Vagina (tissue), 2 donors: ENCODE data around the gene TNFRSF1B. TPM values are rescaled to one million over a fixed set of nuclear protein-coding genes. Genes with fewer than 3 reads are reported as not detected.

Experiments used
- DNase-seq, 2 donors: peaks; one replicate each; pipeline ENCODE4 v3.0.0-alpha.2; 2017; ENCODE audit errors: extremely low spot score in 2 of 2
- H3K27ac ChIP-seq: fragments of 200-600 bp; sonication (generic); one replicate; pipeline ENCODE4 v1.5.1; 2019
- H3K27me3 ChIP-seq: fragments of 200-600 bp; sonication (generic); one replicate; pipeline ENCODE4 v1.5.1; 2019
- H3K36me3 ChIP-seq, 2 donors: fragments of 200-600 bp; sonication (generic); one replicate each; pipeline ENCODE4 v1.5.1; 2017 to 2019
- H3K4me1 ChIP-seq: fragments of 200-600 bp; sonication (generic); one replicate; pipeline ENCODE4 v1.5.1; 2019
- H3K4me3 ChIP-seq, 2 donors: fragments of 200-600 bp; sonication (generic); 1 replicate in 1 of 2; 2 replicates in 1 of 2; pipeline ENCODE4 v1.5.1; 2016 to 2019
- H3K9me3 ChIP-seq: fragments of 200-600 bp; sonication (generic); one replicate; pipeline ENCODE4 v1.5.1; 2019
- POLR2A ChIP-seq, 2 donors: fragments of 450-650 bp; IDR thresholded peaks; one replicate each; pipeline ENCODE4 v1.6.1; 2017; ENCODE audit warnings: antibody characterized with exemption in 2 of 2, mild to moderate bottlenecking in 2 of 2, moderate library complexity in 2 of 2
- POLR2AphosphoS5 ChIP-seq, 2 donors: sonication (generic); formaldehyde crosslinking; IDR thresholded peaks; one replicate each; pipeline ENCODE4 v1.9.0; 2017; ENCODE audit warnings: antibody characterized with exemption in 2 of 2, mild to moderate bottlenecking in 2 of 2, low read depth in 1 of 2; ENCODE audit not compliant: insufficient read depth in 1 of 2
- intact Hi-C: fragments of 100-400 bp; cut with DNase I; formaldehyde crosslinking; loops from one replicate; pipeline ENCODE4 v1.15.1; 2023
- total RNA-seq: library from RNA; depleted of rRNA; stranded (reverse); fragments of >200 nt; gene quantifications from one replicate; pipeline ENCODE4 v1.2.3, GENCODE V29; 2016
- TF ChIP-seq, protein P1 (sequence below), 3 experiments: fragments of 450-650 bp in 2 of 3; fragments of 200-600 bp in 1 of 3; sonication (generic) in 1 of 3; IDR thresholded peaks; one replicate each; pipeline ENCODE4 v1.5.1; 2017 to 2019; ENCODE audit warnings: antibody characterized with exemption in 3 of 3, mild to moderate bottlenecking in 2 of 3, moderate library complexity in 2 of 3

The TNFRSF1B gene
- total RNA-seq, 1 donor from 2014 or later, result 41.0 TPM

DNA sequence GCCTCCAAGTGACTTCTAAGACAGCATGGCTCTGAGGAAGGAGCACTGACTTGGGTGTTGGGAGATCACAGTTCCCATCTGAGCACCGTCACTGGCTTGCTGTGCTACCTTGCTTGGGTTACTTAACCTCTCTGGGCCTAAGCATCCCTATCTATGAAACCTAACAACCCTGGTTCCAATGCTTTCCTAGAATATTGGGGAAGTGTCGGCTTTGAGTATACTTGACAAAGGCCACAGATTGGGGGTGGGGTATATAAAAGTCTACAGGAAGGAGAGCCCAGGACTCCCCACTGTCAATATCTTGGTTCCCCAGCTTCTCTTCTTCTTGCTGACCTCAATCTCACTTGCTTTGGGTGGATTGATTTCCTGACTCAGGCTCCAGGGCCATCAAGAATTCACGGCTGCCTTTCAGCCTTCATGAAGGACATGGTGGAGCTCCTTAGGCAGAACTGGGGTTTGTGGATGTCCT is 6.3 kb downstream of the TNFRSF1B start:
- Histone ChIP-seq H3K27me3 (no peaks in the 10 kb centered on the region), H3K4me1 (peaks cover 81% of the 10 kb centered on the region), H3K4me3 (no peak overlapping the region)

DNA sequence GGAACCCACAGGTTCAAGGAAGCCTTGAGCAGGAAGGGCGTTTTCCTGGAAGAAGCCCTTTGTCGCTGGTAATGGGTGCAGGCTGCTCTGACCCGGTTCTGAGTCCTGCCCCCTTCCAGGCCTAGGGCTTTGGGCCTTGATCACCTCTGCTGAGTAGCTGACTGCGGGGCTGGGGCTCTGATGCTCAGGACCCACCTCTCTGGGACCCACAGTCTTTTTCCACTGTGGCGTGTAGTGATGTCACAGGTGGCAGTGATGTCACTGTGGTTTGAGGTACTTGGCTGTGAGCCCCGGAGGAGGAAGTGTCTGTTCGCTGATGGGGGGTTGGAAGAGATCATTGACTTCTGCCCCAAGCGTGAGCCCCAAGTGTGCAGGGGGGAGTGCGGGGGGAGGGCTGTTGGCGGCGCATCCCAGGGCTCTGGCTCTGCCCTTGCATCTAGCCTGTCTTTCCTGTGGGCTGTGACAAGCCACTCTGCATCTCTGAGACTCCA is 6.9 kb downstream of the TNFRSF1B start:
- Histone ChIP-seq H3K36me3 (no peaks in the 10 kb centered on the region), H3K4me1 (peaks cover 81% of the 10 kb centered on the region), H3K27ac (peak overlapping the region; percentile 74), H3K9me3 (no peaks in the 10 kb centered on the region), H3K27me3 (no peaks in the 10 kb centered on the region), H3K4me3 (no peak overlapping the region)
- TF ChIP-seq POLR2A (IDR thresholded peaks at IDR 0.05) (peak in 1 of 2 donors; percentile 10), POLR2AphosphoS5 (IDR thresholded peaks at IDR 0.05; ENCODE audit: insufficient read depth in 1 of 2, low read depth in 1 of 2) (peak in 1 of 2 donors; percentile 66)
- TF ChIP-seq, protein P1, sequence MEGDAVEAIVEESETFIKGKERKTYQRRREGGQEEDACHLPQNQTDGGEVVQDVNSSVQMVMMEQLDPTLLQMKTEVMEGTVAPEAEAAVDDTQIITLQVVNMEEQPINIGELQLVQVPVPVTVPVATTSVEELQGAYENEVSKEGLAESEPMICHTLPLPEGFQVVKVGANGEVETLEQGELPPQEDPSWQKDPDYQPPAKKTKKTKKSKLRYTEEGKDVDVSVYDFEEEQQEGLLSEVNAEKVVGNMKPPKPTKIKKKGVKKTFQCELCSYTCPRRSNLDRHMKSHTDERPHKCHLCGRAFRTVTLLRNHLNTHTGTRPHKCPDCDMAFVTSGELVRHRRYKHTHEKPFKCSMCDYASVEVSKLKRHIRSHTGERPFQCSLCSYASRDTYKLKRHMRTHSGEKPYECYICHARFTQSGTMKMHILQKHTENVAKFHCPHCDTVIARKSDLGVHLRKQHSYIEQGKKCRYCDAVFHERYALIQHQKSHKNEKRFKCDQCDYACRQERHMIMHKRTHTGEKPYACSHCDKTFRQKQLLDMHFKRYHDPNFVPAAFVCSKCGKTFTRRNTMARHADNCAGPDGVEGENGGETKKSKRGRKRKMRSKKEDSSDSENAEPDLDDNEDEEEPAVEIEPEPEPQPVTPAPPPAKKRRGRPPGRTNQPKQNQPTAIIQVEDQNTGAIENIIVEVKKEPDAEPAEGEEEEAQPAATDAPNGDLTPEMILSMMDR (IDR thresholded peaks at IDR 0.05), result no peak
- no peak for DNase-seq
- intact Hi-C loops, result no loop called here

More for the DNA sequence above, 6.3 kb downstream of the TNFRSF1B start:
- no peaks in the 10 kb centered on the region for H3K36me3 ChIP-seq
- intact Hi-C loops, result no loop called here
- TF ChIP-seq POLR2A (IDR thresholded peaks at IDR 0.05) (no peak), POLR2AphosphoS5 (IDR thresholded peaks at IDR 0.05; ENCODE audit: insufficient read depth in 1 of 2, low read depth in 1 of 2) (no peak)
- TF ChIP-seq, protein P1 (IDR thresholded peaks at IDR 0.05), result no peak
- peak overlapping the region; percentile 74 for H3K27ac ChIP-seq
- H3K9me3 ChIP-seq, result no peaks in the 10 kb centered on the region
- no peak for DNase-seq

DNA sequence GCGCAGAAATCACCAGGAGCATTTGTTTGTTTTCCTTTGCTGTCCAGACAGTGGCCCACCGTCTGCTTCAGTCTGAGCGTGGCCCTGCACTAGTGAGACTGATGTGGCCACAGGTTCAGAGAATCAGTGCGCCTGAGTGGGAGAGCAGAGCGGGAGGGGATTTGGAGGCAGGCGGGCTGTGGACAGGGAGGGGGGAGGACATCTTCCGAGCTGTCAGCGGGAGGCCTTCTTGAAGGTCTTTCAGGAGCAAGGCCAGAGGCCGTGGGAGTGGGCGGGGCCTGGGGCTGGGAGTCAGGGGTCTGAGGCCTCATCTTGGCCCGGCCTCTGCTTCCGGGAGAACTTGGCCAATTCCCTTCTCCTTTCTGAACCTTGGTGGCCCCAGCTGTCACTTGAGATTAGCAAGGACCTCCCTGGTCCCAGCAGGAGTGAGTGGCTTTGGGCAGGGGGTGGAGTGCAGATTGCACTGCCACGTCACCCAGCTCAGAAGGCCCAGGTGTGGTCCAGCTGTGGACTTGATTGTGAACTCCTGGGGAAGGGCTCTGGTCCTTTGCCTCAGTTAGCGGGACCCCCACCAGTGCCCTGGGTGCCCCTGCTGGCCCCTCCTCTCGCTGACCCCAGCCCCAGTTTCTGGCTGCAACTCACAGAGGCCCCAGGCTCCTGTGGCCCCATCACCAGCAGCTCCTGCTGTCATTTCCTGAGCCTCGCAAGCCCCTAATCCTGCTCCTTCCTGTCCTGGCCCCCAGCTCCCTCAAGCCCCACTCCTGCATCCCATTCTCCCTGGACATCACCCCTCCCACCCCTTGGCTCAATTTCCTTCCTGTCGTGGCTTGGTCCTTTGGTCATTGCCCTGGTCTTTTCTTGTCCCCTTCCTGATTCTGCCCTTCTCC is 8.4 kb downstream of the TNFRSF1B start:
- no peak for DNase-seq
- Histone ChIP-seq H3K27me3 (no peaks in the 10 kb centered on the region), H3K36me3 (no peaks in the 10 kb centered on the region), H3K4me3 (no peak overlapping the region), H3K9me3 (no peaks in the 10 kb centered on the region), H3K4me1 (peaks cover 81% of the 10 kb centered on the region), H3K27ac (peak overlapping the region; percentile 75)
- TF ChIP-seq, protein P1 (IDR thresholded peaks at IDR 0.05), result no peak
- TF ChIP-seq POLR2AphosphoS5 (IDR thresholded peaks at IDR 0.05; ENCODE audit: insufficient read depth in 1 of 2, low read depth in 1 of 2) (no peak), POLR2A (IDR thresholded peaks at IDR 0.05) (no peak)
- intact Hi-C loops, result no loop called here

DNA sequence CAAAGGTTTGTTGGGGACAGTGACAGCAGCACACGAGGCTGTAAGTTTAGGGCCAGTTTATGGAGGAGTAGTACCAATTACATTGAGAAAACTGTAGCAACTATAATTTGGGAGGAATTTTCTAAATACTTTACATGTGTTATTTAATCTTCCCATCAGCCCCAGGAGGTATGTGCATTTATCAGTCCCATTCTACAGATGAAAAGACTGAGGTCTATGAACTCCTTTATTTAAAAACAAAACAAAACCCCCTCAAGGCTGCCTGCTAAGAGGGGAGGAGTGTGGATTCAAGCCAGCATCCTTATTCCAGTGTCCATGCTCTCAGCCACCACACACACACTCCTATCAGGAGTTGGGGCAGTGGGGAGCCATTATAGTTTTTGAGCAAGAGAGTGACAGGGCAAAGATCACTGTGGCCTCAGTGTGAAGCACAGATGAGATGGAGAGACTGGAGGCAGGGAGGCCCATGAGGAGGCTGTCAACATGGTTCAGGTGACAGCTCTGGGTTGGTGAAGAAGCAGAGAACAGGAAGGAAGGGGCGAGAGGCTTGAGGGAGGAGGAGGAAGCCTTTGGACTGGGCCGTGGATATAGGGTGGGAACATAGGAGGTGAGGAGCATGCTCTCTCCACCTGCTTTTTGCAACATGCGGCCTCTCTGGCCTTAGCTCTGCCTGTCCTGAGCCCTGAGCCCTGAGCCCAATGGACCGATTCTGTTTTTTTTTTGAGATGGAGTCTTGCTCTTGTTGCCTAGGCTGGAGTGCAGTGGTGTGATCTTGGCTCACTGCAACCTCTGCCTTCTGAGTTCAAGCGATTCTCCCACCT is 9.7 kb downstream of the TNFRSF1B start:
- intact Hi-C loops, result no loop called here
- DNase-seq, result no peak

More for the DNA sequence above, 9.7 kb downstream of the TNFRSF1B start:
- H3K36me3 ChIP-seq, result no peaks in the 10 kb centered on the region
- peak overlapping the region; percentile 80 for H3K27ac ChIP-seq
- no peak for TF ChIP-seq POLR2A (IDR thresholded peaks at IDR 0.05)
- H3K4me3 ChIP-seq, result no peak overlapping the region
- peaks cover 87% of the 10 kb centered on the region for H3K4me1 ChIP-seq
- H3K27me3 ChIP-seq, result no peaks in the 10 kb centered on the region
- H3K9me3 ChIP-seq, result no peaks in the 10 kb centered on the region
